B cell (primary cell): ENCODE results near the gene LGR5.

ENCODE experiments used
- EZH2 ChIP-seq: IDR thresholded peaks from 2 replicates; pipeline ENCODE4 v1.6.1; 2012; ENCODE audit warnings: borderline replicate concordance, low read depth, mild to moderate bottlenecking, moderate library complexity, low read length; ENCODE audit not compliant: insufficient read depth, poor library complexity, severe bottlenecking
- TF ChIP-seq, protein P1 (sequence below): fragments of 200-600 bp; IDR thresholded peaks from one replicate; pipeline ENCODE4 v1.8.0; 2022; ENCODE audit warnings: antibody characterized with exemption, mild to moderate bottlenecking

GRCh38 chr12:71440763-71441748 is 1.5 kb downstream of the LGR5 start:
- TF ChIP-seq, protein P1, sequence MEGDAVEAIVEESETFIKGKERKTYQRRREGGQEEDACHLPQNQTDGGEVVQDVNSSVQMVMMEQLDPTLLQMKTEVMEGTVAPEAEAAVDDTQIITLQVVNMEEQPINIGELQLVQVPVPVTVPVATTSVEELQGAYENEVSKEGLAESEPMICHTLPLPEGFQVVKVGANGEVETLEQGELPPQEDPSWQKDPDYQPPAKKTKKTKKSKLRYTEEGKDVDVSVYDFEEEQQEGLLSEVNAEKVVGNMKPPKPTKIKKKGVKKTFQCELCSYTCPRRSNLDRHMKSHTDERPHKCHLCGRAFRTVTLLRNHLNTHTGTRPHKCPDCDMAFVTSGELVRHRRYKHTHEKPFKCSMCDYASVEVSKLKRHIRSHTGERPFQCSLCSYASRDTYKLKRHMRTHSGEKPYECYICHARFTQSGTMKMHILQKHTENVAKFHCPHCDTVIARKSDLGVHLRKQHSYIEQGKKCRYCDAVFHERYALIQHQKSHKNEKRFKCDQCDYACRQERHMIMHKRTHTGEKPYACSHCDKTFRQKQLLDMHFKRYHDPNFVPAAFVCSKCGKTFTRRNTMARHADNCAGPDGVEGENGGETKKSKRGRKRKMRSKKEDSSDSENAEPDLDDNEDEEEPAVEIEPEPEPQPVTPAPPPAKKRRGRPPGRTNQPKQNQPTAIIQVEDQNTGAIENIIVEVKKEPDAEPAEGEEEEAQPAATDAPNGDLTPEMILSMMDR = no peak
- TF ChIP-seq EZH2 = no peak
